ENCODE measurements around the gene DPYSL5. TPM values are rescaled to one million over a fixed set of nuclear protein-coding genes. Genes with fewer than 3 reads are reported as not detected.

The DPYSL5 gene
- total and polyA plus RNA-seq, 7 experiments from 2014 or later: not detected

DNA sequence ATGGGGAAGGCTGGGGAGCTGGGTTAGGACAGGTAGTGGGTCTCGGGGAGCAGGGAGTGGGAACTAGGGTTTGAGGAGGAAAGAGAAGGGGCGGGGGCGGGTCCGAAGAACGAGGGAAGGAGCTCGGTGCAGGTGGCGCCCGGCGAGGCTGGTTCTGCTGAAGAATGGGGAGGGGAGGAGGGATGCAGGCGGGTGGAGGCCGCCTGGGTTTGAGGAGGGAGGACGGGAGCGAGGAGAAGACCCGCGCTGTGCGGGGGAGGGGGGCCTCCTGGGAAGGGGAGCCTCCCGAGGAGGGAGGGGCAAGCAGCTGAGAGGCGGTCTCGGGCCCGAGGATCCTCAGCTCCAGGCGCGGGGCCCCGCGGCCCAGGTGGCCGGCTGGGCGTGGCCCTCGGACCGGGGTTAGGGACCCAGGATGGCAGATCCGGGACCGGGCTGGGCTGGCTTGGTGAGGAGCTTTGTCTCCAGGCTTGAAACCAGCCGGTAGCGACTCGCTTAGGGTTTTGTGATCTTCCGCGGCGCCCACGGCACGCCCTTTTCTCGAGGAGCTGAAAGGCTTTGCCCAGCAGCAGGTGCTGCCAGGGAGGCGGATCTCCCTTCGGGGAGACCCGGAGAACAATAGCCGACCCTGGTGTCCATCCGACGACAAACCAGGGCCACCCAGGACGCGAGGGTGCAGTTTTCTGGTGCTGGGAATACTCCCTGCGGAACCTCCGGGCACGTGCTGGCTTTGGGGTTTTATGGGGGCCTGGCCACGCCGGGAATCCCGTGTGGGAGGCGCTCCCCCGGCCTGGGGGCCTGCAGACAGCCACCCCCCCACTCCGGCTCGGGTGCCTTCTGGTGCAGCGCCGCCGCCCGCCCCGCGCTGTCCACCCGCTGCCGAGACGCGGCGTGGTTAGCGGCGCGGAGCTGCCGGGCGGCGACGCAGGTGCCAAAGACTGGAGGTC is 1.4 kb downstream of the DPYSL5 start:
- POLR2A ChIA-PET: no interaction called here
- peaks cover 5 to 20% (median 13%) of the 10 kb centered on the region in 7 donors for H3K4me1 Mint-ChIP-seq
- peaks cover 47 to 73% (median 55%) of the 10 kb centered on the region in 5 donors for H3K27me3 Mint-ChIP-seq
- peaks cover 8 to 20% of the 10 kb centered on the region in 2 donors for H3K4me1 ChIP-seq (ENCODE audit: control insufficient read depth in 2 of 2, insufficient read depth in 2 of 2, low read length in 2 of 2)
- no peaks in the 10 kb centered on the region for H3K36me3 ChIP-seq (ENCODE audit: control insufficient read depth in 2 of 3, insufficient read depth in 3 of 3, low read length in 3 of 3)
- no peaks in the 10 kb centered on the region for H3K36me3 Mint-ChIP-seq
- intact Hi-C loops (cut with micrococcal nuclease): loop anchor here (2.0 to 10.0 kb wide), 3 partner anchors 73 to 455 kb away; partner anchors contain the start of gene UCN (in 1 of the 2)
- CTCF ChIA-PET: interaction anchor here (1.7 kb wide), 1 partner anchor 73 kb away, joined by 3 read pairs; no protein-coding TSS in a partner anchor
- no peaks in the 10 kb centered on the region for H3K9me3 ChIP-seq (ENCODE audit: control insufficient read depth in 2 of 3, low read length in 3 of 3)
- peaks cover 6 to 17% of the 10 kb centered on the region in 2 donors for H3K27me3 ChIP-seq (ENCODE audit: control insufficient read depth in 2 of 2, insufficient read depth in 2 of 2, low read length in 2 of 2)
- DNase-seq: peak in 4 of 9 donors; percentile 8 to 18 (median 10)
- H3K9me3 Mint-ChIP-seq: peaks cover 0 to 1% (median 0%) of the 10 kb centered on the region in 11 donors
- H3K4me3 ChIP-seq (ENCODE audit: low read length): peak overlapping the region; percentile 33
- ATAC-seq: peak; percentile 25
- peak overlapping the region; percentile 59 to 87 (median 75) for H3K4me3 Mint-ChIP-seq
- H3K27ac Mint-ChIP-seq: no peak overlapping the region
- H3K27ac ChIP-seq (ENCODE audit: low read depth, low read length): no peak overlapping the region

DNA sequence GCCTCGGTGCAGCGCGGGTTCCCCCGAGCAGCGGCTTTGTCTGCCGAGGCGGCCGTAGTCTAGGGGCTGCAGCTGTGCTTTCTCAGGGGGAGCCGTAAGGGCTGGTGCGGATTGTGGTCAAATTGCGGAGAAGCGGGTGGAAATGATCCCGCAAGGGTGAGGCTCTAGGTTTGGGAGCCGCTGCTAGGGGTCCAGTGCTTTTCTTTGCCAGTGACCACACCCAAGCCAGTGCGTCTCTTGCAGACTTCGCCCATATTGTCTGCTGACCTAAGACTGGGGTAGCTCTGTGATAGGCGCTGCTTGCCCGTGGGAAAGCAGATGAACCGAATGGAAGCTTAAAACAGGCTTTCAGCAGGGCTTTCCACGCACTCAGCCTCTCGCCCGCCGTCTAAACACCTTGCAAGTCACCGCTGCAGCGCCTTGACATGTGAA is 2.1 kb downstream of the DPYSL5 start:
- Histone ChIP-seq H3K4me3 (ENCODE audit: low read length) (no peak overlapping the region), H3K27me3 (ENCODE audit: control insufficient read depth in 2 of 2, insufficient read depth in 2 of 2, low read length in 2 of 2) (peaks cover 6 to 17% of the 10 kb centered on the region in 2 donors), H3K9me3 (ENCODE audit: control insufficient read depth in 2 of 3, low read length in 3 of 3) (no peaks in the 10 kb centered on the region), H3K36me3 (ENCODE audit: control insufficient read depth in 2 of 3, insufficient read depth in 3 of 3, low read length in 3 of 3) (no peaks in the 10 kb centered on the region), H3K27ac (ENCODE audit: low read depth, low read length) (no peak overlapping the region), H3K4me1 (ENCODE audit: control insufficient read depth in 2 of 2, insufficient read depth in 2 of 2, low read length in 2 of 2) (peaks cover 8 to 20% of the 10 kb centered on the region in 2 donors)
- ATAC-seq (no peak), DNase-seq (peak in 3 of 9 donors; percentile 1 to 7 (median 6))
- CTCF ChIA-PET: no interaction called here
- Mint-ChIP-seq H3K4me3 (peak overlapping the region in 8 of 10 donors; percentile 21 to 78 (median 48)), H3K4me1 (peaks cover 8 to 20% (median 14%) of the 10 kb centered on the region in 7 donors), H3K9me3 (peaks cover 0 to 1% (median 0%) of the 10 kb centered on the region in 11 donors), H3K27me3 (peaks cover 47 to 70% (median 55%) of the 10 kb centered on the region in 5 donors), H3K36me3 (no peaks in the 10 kb centered on the region), H3K27ac (no peak overlapping the region)
- intact Hi-C loops (cut with micrococcal nuclease): loop anchor here (2.0 to 10.0 kb wide), 3 partner anchors 72 to 455 kb away; partner anchors contain the start of gene UCN (in 1 of the 2)
- POLR2A ChIA-PET: no interaction called here

DNA sequence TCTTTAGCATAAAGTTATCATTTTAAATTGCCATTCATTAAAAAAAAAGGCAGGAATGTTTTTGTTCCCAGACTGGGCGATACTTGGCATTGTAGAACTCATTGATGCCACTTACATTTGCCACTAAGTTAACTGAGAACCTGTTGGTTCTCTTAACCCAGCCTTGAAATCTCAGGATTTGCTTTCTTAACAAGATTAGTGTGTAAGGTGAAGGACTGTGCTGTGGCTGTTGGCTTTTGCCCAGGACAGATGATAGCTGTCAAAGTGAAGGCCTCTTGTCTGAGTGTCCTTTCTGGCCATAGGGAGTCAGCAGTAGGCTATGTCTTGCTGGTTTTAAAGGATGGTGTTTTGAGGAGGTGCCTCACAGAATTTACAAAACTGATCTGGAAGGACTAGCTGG is 2.6 kb downstream of the DPYSL5 start:
- H3K4me1 Mint-ChIP-seq: peaks cover 8 to 22% (median 14%) of the 10 kb centered on the region in 7 donors
- POLR2A ChIA-PET: no interaction called here
- H3K4me3 Mint-ChIP-seq: peak overlapping the region in 8 of 10 donors; percentile 2 to 78 (median 46)
- Histone ChIP-seq H3K9me3 (ENCODE audit: control insufficient read depth in 2 of 3, low read length in 3 of 3) (no peaks in the 10 kb centered on the region), H3K27ac (ENCODE audit: low read depth, low read length) (no peak overlapping the region), H3K4me1 (ENCODE audit: control insufficient read depth in 2 of 2, insufficient read depth in 2 of 2, low read length in 2 of 2) (peaks cover 8 to 20% of the 10 kb centered on the region in 2 donors), H3K36me3 (ENCODE audit: control insufficient read depth in 2 of 3, insufficient read depth in 3 of 3, low read length in 3 of 3) (no peaks in the 10 kb centered on the region), H3K27me3 (ENCODE audit: control insufficient read depth in 2 of 2, insufficient read depth in 2 of 2, low read length in 2 of 2) (peaks cover 6 to 17% of the 10 kb centered on the region in 2 donors), H3K4me3 (ENCODE audit: low read length) (no peak overlapping the region)
- intact Hi-C loops (cut with micrococcal nuclease): no loop called here
- CTCF ChIA-PET: interaction anchor here (0.9 kb wide), 1 partner anchor 92 kb away, joined by 3 read pairs; no protein-coding TSS in a partner anchor
- ATAC-seq: no peak
- no peak overlapping the region for H3K27ac Mint-ChIP-seq
- H3K9me3 Mint-ChIP-seq: peaks cover 0 to 1% (median 0%) of the 10 kb centered on the region in 11 donors
- H3K27me3 Mint-ChIP-seq: peaks cover 48 to 70% (median 53%) of the 10 kb centered on the region in 5 donors
- no peaks in the 10 kb centered on the region for H3K36me3 Mint-ChIP-seq
- DNase-seq: no peak

DNA sequence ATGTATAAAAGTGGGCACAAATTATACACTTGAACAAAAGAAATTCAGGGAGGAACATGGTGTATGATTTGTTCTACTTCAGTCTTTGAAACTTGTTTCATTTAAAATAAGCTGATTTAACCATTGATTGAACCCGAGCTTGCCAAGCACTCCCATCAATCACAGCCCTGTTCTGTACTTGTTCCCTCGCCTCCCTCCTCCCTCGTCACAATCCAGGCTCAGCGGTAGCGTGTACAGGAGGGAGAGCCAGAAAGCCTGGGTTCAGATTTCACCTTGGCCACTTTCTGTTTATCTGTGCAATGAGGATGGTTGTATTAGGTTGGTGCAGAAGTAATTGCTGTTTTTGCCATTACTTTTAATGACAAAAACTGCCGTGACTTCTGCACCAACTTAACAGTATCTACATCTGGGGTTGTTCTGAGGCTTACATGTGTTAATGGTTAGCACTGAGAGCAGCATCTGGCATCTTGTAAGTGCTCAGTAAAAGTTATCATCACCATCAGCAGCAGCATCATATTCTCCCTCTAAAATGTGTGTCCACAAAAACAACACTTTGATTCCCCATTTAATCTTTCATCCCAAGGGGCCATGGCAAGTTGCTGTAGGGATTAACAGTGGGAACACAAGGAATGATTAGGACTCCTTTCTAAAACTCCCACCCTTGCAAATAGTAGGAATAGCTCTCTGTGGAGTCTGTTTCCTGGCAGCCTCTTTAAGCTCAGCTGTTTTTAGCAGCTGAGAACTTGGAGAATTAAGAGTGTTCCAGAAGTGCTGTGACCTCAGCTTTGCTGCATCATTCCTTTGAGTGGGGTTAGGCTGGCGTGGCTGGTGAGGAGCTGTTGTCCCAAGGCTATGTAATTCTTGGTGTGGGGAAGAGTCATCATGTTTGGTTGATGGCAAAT is 4.7 kb downstream of the DPYSL5 start:
- DNase-seq (no peak), ATAC-seq (no peak)
- H3K27ac Mint-ChIP-seq: no peak overlapping the region
- H3K27ac ChIP-seq (ENCODE audit: low read depth, low read length): no peak overlapping the region
- H3K4me1 Mint-ChIP-seq: peaks cover 0 to 14% (median 7%) of the 10 kb centered on the region in 7 donors
- peaks cover 33 to 61% (median 43%) of the 10 kb centered on the region in 5 donors for H3K27me3 Mint-ChIP-seq
- H3K4me3 ChIP-seq (ENCODE audit: low read length): no peak overlapping the region
- H3K27me3 ChIP-seq (ENCODE audit: control insufficient read depth in 2 of 2, insufficient read depth in 2 of 2, low read length in 2 of 2): peaks cover 0 to 9% of the 10 kb centered on the region in 2 donors
- ChIA-PET CTCF (interaction anchor here (0.9 kb wide), 1 partner anchor 70 kb away, joined by 4 read pairs; no protein-coding TSS in a partner anchor), POLR2A (no interaction called here)
- intact Hi-C loops (cut with micrococcal nuclease): no loop called here
- no peaks in the 10 kb centered on the region for H3K36me3 ChIP-seq (ENCODE audit: control insufficient read depth in 2 of 3, insufficient read depth in 3 of 3, low read length in 3 of 3)
- H3K9me3 ChIP-seq (ENCODE audit: control insufficient read depth in 2 of 3, low read length in 3 of 3): no peaks in the 10 kb centered on the region
- H3K4me1 ChIP-seq (ENCODE audit: control insufficient read depth in 2 of 2, insufficient read depth in 2 of 2, low read length in 2 of 2): peaks cover 0 to 11% of the 10 kb centered on the region in 2 donors
- H3K9me3 Mint-ChIP-seq: no peaks in the 10 kb centered on the region
- no peak overlapping the region for H3K4me3 Mint-ChIP-seq
- no peaks in the 10 kb centered on the region for H3K36me3 Mint-ChIP-seq

DNA sequence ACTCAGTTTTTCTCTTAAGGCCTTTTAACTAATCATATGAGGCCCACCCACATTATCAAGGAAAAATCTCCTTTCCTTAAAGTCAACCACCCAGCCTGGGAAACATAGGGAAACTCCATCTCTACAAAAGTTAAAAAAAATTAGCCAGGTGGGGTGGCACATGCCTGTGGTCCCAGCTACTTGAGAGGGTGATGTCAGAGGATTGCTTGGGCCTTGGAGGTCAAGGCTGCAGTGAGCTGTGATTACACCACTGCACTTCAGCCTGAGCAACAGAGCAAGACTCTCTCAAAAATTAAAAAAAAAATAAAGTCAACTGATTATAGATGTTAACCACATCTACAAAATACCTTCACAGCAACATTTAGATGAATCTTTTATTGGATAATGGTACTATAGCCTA is 5.8 kb downstream of the DPYSL5 start:
- Histone ChIP-seq H3K4me1 (ENCODE audit: control insufficient read depth in 2 of 2, insufficient read depth in 2 of 2, low read length in 2 of 2) (peaks cover 0 to 11% of the 10 kb centered on the region in 2 donors), H3K9me3 (ENCODE audit: control insufficient read depth in 2 of 3, low read length in 3 of 3) (no peaks in the 10 kb centered on the region), H3K27ac (ENCODE audit: low read depth, low read length) (no peak overlapping the region), H3K36me3 (ENCODE audit: control insufficient read depth in 2 of 3, insufficient read depth in 3 of 3, low read length in 3 of 3) (no peaks in the 10 kb centered on the region), H3K27me3 (ENCODE audit: control insufficient read depth in 2 of 2, insufficient read depth in 2 of 2, low read length in 2 of 2) (peaks cover 0 to 9% of the 10 kb centered on the region in 2 donors), H3K4me3 (ENCODE audit: low read length) (no peak overlapping the region)
- ChIA-PET CTCF (interaction anchor here (0.9 kb wide), 1 partner anchor 69 kb away, joined by 4 read pairs; no protein-coding TSS in a partner anchor), POLR2A (no interaction called here)
- no peak overlapping the region for H3K4me3 Mint-ChIP-seq
- H3K27ac Mint-ChIP-seq: no peak overlapping the region
- no peaks in the 10 kb centered on the region for H3K9me3 Mint-ChIP-seq
- ATAC-seq (no peak), DNase-seq (no peak)
- peaks cover 33 to 62% (median 45%) of the 10 kb centered on the region in 5 donors for H3K27me3 Mint-ChIP-seq
- peaks cover 0 to 14% (median 7%) of the 10 kb centered on the region in 7 donors for H3K4me1 Mint-ChIP-seq
- intact Hi-C loops (cut with micrococcal nuclease): no loop called here
- H3K36me3 Mint-ChIP-seq: no peaks in the 10 kb centered on the region

DNA sequence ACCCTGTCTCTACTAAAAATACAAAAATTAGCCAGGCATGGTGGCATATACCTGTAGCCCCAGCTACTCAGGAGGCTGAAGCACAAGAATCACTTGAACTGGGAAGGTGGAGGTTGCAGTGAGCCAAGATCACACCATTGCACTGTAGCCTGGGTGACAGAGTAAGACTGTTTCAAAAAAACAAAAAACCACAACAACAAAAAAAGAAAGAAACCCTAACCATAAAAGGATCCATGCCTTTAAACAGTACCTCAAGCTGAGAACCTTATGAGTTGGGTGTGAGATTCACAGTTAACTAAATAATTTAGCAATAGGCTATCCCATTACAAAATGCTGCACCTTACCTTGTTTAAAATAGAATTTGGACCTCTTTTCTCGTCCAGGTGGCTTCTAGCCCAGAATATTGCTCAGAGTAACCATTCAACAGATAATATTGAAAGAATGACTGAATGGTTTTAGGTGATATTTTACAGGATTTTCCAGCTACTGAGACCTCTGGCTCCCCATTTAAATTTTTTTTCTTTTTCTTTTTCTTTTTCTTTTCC is 6.4 kb downstream of the DPYSL5 start:
- Histone ChIP-seq H3K27me3 (ENCODE audit: control insufficient read depth in 2 of 2, insufficient read depth in 2 of 2, low read length in 2 of 2) (peaks cover 0 to 7% of the 10 kb centered on the region in 2 donors), H3K4me1 (ENCODE audit: control insufficient read depth in 2 of 2, insufficient read depth in 2 of 2, low read length in 2 of 2) (peaks cover 0 to 5% of the 10 kb centered on the region in 2 donors), H3K9me3 (ENCODE audit: control insufficient read depth in 2 of 3, low read length in 3 of 3) (no peaks in the 10 kb centered on the region), H3K4me3 (ENCODE audit: low read length) (no peak overlapping the region), H3K36me3 (ENCODE audit: control insufficient read depth in 2 of 3, insufficient read depth in 3 of 3, low read length in 3 of 3) (no peaks in the 10 kb centered on the region), H3K27ac (ENCODE audit: low read depth, low read length) (no peak overlapping the region)
- Mint-ChIP-seq H3K27me3 (peaks cover 33 to 58% (median 42%) of the 10 kb centered on the region in 5 donors), H3K4me3 (no peak overlapping the region), H3K9me3 (no peaks in the 10 kb centered on the region), H3K4me1 (peaks cover 0 to 14% (median 4%) of the 10 kb centered on the region in 7 donors), H3K36me3 (no peaks in the 10 kb centered on the region), H3K27ac (no peak overlapping the region)
- ATAC-seq (no peak), DNase-seq (peak in 2 of 9 donors; percentile 21 to 32)
- POLR2A ChIA-PET: no interaction called here
- intact Hi-C loops (cut with micrococcal nuclease): no loop called here
- CTCF ChIA-PET: no interaction called here
